NCI-H524 treated with DMSO at 0.1 percent for 48 hours (cell line): Measurements from ENCODE around the gene DNM3.
"Not testable (repeated sequence)": the region's sequence is repeated elsewhere in the genome, so short reads cannot be mapped to it uniquely, and the experiment has no call there.

Source experiments
- DNase-seq: peaks from one replicate; lab custom pipeline; 2025; lab: John Stamatoyannopoulos, UW

DNM3 gene

DNA sequence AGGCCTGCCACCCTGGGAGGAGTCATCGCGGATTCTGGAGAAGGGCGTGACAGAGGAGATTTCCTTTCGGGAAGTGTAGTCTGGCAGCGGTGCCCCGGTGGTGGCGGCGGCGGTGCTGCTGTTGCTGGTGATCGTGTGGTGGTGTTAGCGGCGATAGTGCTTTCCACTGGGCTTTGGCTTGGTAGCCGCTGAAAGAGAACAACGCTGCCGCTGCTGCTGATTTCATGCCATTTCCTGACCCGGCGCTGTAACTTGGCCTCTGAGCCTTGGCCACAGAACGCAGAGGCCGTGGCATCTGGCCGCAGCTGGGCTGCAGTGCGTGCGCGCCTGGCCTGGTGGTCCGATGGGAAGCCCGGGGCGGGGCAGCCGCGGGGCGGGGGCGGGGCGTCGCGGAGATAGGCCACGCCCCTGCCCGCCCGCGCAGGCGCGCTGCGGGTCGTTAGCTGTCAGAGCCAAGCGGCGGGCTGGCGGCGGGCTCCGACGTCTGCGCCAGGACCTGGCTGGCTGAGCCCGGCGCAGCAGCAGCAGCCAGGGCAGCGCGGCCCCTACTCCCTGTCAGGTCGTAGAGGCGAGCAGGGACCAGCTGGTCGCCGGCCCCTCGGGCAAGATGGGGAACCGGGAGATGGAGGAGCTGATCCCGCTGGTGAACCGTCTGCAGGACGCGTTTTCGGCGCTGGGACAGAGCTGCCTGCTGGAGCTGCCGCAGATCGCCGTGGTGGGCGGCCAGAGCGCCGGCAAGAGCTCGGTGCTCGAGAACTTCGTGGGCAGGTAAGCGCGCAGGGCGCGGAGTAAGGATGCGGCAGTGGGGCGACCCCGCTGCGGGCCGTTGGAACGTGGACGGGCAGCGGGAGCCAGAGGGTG is at the start of gene DNM3:
DNM3 (plus strand) TSS at position 449 of the 861 bp plus-strand sequence; CDS start at position 608, 159 bp downstream.
- no peak for DNase-seq

DNA sequence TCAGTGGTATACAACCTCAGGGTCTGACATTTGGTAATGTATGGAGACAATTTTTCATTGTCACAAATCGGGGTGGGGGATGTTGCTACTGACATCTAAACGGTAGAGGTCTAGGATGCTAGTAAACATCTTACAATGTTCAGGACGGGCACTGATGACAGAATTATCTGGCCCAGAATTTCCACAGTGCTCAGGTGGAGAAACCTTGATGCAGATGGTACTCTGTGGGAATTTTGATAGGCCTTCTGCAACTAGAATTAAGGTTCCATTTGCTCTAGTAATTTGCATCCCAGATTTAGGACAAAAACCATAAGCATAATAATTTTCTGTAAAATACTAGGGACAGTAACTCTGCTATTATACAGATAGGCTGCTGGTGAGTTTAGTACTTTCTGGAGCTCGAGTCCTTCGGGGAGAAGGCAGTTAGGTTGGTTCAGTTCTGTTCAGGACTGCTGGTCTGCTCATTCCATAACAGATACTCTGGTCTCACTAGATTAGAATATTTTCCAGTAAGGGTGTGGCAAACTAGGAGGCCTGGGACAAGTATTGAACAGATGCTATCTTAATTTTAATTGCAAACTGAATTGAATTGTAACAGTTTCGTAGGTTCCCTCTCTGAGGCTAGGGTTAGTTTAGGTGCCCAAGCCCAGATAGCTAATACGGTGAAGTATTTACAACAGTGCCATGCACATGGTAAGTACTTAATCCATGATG is 48.5 kb upstream of the DNM3 start:
- DNase-seq = no peak

DNA sequence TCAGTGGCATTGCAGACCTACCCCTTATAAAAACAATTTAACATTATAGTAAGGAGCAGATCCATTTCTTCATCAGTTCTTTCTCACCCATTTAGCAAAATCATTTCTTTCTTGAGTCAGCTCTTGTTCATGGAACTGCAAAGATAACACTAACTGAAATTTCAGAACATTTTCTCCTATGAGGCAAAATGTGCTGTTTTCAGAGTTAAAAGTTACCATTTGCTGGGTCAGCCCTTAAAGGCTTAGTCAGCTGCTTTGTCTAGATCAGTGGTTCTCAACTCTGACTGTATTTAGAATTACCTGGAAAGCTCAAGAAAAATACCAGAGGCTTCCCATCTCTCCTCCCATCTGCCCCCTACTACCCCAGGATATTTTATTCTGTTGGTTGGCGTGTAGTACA is 47.7 kb upstream of the DNM3 start:
- no peak for DNase-seq

GRCh38 chr1:171794085-171794484 is 47.2 kb upstream of the DNM3 start:
- DNase-seq = no peak

DNA sequence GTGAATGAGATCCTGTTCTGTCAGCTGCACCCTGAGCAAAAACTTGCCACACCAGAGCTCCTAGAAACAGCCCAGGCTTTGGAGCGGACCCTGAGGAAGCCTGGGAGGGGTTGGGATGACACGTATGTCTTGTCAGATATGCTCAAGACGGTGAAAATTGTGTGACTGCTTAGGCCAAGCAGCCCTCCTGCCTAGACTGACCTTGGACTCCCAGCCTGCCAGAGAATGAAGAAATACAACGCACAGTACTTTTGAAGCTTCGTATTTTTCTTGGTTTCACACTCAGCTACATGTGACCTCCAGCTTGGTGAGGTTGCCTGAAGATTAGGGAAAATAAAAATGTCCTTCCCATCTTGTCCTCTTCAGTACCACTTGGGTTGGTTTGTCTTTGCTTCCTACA is 44.7 kb upstream of the DNM3 start:
- no peak for DNase-seq

GRCh38 chr1:171798311-171798710 is 43.0 kb upstream of the DNM3 start:
- DNase-seq = no peak

GRCh38 chr1:171798765-171799164 is 42.5 kb upstream of the DNM3 start:
- no peak for DNase-seq

- DNase-seq = no peak
Measured at GRCh38 chr1:171799166-171799565, 42.1 kb upstream of the DNM3 start.

GRCh38 chr1:171799698-171800097 is 41.6 kb upstream of the DNM3 start:
- DNase-seq = not testable (repeated sequence)

- no peak for DNase-seq
Measured at GRCh38 chr1:171800342-171800741, 41.0 kb upstream of the DNM3 start.

GRCh38 chr1:171800851-171801250 is 40.4 kb upstream of the DNM3 start:
- DNase-seq = no peak

DNA sequence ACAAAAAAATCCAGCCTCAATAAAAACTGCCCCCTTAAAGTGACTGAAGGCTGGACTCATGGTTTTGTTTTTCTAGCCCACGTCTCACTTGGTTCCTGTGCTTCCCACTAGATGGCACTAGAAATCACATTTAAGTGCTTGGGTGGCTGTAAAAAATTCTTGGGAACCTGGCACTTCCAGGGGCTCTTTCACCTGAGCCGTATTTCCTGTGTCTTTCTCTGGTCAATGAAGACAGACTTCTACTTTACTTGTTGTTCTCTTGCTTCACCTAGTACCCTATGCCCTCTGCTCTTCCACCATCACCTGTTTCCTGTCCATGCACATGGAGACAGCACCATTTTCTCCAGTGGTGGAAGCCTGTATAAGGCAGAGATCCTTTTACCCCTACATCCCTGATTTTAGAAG is 39.8 kb upstream of the DNM3 start:
- no peak for DNase-seq

DNA sequence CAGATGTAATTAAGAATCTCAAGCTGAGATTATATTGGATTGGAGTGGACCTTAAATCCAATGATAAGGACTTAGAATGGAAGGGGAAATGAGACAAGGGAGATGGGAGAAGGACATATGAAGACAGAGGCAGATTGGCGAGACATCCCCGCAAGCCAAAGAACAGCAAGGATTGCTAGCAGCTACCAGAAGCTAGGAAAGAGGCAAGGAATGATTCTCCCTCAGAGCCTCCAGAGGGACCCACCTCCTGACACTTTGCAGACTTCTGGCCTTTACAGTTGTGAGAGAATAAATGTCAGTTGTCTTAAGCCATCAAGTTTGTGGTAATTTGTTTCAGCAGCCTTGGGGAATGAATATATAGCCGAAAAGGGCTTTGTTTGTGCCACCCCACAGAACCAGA is 39.1 kb upstream of the DNM3 start:
- DNase-seq = no peak

DNA sequence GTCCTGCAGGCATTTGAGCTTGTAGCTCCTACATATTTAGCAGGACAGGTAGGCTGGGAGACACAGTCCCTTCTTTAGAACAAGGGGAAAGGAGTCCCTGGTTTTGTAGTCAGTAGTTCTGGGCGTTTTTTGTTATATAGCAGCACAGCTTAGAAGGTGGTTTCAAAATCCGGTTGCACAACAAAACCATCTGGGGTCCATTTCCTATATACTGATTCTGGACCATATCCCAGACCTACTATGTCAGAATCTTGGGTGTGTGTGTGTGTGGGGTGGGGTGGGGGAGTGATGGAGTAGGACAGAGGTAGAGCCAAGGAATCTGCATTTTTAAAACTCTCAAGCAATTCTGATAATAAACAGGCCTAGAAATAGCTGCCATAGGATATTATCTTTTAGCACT is 38.3 kb upstream of the DNM3 start:
- DNase-seq = no peak

DNA sequence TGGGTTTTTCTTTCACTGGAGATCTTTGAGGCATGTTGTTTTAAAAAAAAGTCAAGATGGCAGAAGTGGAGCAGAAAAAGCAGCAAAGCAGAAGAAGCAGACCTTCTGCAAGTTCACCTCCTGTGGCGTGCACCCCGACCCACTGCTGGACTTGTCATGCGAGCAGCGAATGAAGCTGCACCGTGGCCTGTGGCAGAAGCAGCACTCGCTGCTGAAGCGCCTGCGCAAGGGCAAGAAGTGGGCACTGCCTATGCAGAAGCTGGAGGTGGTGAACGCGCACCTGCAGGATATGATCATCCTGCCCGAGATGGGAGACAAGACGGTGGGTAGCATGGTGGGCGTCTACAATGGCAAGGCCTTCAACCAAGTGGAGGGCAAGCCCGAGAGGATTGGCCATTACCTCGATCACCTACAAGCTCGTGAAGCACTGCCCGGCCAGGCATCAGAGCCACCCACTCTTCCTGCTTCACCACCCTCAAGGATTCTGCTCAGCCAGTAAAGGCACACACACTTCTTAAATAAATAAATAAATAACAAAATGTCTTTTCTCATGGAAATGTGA is 37.8 kb upstream of the DNM3 start:
- no peak for DNase-seq

DNA sequence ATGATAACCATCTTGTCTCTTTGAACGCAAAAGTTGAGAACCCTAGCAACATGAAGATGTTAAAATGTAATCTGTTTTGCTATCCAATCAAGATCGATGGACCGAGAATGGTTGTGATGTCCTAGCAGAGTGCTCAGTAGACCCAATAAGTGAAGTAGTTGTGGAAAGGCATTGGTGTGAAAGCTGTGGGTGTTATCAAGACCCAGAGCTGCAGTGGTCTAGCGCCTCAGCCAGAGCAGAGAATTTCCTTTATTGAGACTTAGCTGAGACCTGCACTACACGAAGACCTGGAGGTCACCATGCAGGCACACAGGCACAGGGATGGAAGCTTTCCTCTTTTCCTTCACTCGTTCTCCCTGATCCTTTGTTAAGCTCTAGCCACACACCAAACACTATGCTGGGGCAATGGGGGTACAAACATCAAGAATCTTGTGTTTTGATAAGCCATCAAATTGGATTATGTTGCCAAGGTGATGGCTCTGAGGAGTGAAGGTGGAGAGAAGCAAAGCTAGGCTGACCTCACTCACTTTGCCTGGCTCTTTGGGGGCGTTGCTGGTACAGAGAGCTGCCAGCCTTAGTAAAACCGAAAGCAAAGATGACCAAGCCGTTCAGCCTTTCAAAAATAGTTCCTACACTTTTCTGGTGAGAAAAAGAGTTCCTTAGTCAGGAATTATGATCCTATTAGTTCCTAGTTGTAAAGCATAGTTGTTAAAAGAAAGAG is 35.7 kb upstream of the DNM3 start:
- no peak for DNase-seq

GRCh38 chr1:171807556-171807955 is 33.7 kb upstream of the DNM3 start:
- no peak for DNase-seq

DNA sequence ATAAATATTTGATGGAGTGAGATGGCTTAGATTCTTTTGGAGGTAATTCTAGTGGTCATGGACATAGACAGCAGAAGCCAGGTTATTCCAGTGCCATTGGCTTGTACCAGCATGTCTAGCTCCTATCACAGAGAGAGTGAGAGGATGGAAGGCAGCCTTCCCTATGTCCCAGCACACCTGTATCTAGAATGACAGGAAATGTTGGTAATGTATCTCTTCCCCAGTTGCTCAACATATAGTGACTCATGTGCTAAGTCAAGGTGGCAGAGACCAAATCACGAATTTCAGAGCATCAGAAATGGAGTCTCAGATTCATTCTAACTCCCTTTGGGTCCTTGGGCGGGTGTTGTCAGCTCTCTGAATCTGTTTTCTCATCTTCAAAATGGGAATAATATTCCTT is 31.5 kb upstream of the DNM3 start:
- DNase-seq = no peak

- no peak for DNase-seq
Measured at GRCh38 chr1:171811672-171812071, 29.6 kb upstream of the DNM3 start.

DNA sequence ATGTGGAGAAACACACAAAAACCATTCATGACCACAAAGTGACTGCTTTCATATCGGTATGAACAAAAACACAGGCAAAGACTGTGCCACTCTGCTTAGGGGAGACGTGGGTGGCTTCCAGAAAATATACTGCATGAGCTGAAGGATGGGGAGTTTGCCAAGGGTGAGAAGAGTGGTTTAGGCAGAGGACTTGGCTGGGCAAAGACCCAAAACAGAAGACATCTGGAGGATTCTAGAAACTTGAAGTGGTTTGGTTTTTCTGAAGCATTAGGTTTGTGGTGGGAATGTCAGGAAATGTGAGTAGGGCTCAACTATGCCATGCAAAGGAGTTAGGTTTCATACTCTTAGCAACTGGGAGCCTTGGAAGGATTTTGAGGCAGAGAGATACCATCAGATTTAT is 26.6 kb upstream of the DNM3 start:
- no peak for DNase-seq

DNA sequence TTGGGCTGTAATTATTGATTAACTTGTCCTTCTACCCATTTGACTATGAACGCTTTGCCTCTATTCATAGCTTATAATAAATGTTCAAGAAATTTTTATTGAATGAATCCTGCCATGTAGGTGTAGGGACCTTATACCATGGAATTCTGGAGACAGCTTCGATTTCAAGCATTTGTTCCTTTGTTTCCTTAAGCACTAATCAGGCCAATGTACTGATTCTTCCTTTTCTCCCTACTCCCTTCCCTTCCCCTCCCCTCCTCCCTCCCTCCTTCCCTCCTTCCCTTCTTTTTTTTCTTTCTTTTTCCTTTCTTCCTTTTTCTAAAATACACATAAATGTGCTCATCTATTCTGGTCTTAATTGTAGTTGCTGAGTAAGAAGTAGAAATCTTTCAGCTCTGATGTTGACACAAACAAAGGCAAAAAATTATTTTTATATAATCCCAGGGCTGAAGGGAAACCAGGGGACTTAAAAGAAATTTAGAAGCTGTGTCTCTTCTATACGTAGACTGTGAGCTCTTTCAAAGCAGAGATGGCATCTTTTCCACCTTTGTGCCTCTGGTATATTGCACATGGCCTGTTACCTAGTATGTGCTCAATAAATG is 24.9 kb upstream of the DNM3 start:
- DNase-seq = no peak
